Measurements from ENCODE around the gene PIM1.
A peak's percentile ranks its signal among the peaks of the same experiment; 100 is the strongest.

PIM1 gene

DNA sequence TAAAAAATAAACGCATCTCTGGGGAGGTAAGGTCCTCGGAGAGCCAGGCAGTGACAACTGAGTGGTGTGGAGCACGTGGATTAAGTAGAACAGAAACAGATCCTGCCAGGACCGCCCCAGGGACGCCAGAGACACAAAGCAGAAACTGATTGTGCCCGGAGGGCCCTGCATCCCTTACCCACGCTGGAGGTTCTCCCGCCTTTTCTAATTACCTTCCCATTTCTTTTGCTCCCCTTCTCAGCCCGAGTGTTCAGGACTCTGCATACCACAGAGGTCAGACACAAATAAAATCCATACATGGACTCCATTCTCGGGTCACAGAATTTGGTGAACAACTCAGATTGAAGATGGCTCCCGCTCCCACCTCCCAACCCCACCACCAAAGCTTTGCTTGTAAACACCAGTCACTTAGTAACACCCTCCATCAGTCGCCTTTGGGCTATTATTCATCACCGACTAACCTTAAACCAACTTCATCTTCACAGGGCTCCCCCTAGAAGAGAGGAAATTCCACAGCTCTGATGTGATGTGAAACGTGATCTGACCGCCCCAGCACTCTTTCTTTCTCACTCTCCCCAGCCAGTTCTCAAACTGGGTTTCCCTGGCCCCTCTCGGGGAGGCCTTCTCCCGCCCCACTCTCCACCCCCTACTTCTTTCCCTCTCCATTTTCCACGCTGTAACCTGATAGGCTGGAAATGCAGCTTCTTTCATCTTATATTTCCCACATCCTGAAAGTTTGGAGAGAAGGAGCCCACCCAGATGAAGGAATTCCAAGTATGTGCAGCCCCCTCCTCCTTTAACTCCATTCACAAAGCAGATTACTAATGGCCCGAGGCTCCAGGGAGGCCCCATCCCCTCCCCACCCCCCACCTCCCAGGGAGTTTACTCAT lies 32.5 kb upstream of the PIM1 start:
- FAIRE-seq (no peak), DNase-seq (ENCODE audit: insufficient read length, low spot score) (peak; percentile 28)

DNA sequence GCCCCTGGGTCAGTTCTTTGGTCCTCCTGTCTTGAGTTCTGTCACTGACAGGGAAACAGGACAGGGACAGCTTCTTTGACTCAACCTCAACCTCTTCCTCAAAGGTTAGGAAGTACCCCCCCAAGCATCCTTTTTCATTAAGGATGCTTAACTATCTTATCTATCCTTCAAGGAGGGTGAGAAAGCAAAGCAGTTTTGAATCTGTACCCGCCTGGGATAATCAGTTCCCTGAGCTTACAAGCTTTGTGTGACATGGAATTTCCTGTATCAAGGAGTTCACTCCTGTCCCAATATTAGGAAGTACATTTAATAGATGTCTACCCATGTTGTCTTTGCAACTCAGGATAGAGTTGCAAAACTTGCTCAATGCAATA lies 31.1 kb upstream of the PIM1 start:
- FAIRE-seq (no peak), DNase-seq (ENCODE audit: insufficient read length, low spot score) (no peak)

DNA sequence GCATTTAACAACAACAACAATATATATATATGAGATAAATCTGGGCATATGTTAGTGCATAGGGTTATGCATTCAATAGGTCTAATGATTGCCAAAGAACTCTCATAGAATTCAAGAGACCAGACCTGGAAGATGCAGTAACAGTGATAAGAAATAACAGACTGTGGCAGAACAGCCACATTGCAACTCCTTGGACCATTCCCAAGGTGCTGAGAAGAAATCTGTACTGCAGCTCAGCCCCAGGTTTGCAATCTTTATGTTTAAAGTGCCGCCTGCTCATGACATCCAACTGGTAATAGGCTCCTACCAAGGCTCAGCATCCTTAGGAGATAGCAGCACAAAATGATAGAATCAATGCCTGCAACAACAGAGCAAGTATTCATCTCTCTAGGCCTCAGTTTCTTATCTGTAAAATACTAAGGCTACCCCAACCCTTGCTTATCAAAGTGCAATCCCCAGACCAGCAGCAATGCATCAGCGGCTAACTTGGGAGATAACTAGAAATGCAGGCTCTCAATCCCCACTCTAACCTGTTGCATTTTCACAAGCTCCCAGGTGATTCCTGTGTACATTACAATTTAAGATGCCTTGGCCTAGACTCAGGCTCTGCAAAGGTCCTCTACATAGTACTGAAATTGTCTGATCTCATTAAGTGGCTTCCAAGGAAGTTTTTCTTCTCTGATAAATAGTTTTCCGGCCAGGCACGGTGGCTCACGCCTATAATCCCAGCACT lies 30.6 kb upstream of the PIM1 start:
- DNase-seq (ENCODE audit: insufficient read length, low spot score) (no peak), FAIRE-seq (no peak)

DNA sequence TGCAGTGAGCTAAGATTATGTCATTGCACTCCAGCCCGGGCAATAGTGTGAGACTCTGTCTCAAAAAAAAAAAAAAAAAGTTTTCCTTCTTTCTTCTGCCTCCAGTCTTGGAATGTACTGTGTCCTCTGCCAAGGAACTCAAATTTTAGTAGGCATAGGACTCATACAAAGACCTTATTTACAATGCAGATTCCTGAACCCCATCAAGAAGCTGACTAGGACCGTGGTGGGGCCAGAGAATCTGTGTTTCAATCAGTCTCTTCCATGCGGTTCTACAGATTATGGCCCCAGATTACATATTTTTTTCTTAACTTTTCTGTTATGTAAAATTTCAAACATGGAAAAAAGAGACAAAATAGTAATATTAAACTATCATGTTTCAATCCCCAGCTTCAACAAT lies 29.8 kb upstream of the PIM1 start:
- DNase-seq (ENCODE audit: insufficient read length, low spot score) (no peak), FAIRE-seq (no peak)

DNA sequence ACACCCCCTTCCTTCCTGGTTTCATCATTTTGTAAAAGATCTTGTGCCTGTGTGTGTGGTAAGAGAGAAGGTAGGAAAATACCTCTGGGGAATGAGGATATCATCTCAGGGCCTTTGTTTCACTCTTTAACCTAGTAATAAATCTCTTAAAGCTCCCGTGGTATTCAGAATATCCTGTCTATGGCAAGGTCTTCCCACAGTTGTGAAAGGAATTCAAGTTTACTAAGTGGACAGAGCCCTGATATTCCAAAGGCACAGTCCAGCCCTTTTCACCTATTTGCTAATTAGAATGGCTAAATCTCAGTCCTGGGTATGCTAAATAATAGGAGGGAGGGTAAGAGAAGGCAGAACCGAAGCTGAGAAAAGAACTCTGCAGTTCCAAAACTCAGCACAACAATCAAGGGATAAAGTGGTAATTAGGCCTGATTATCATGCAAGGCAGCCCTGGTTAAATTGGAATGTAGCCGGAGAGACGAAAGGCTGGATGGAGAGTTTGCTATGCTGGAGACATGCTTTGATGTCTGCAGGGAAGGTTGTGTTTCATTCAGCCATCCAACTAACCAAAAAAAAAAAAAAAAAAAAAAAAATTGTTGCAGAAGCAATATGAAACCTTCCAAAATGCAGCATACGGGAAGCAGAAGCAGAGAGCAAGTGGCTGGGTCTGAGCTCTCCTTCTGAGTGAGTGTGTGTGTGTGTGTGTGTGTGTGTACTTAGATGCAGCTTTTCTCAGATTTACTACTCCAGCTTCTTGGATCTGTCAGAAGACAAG lies 28.5 kb upstream of the PIM1 start:
- peak; percentile 21 for FAIRE-seq
- DNase-seq (ENCODE audit: insufficient read length, low spot score), result no peak

DNA sequence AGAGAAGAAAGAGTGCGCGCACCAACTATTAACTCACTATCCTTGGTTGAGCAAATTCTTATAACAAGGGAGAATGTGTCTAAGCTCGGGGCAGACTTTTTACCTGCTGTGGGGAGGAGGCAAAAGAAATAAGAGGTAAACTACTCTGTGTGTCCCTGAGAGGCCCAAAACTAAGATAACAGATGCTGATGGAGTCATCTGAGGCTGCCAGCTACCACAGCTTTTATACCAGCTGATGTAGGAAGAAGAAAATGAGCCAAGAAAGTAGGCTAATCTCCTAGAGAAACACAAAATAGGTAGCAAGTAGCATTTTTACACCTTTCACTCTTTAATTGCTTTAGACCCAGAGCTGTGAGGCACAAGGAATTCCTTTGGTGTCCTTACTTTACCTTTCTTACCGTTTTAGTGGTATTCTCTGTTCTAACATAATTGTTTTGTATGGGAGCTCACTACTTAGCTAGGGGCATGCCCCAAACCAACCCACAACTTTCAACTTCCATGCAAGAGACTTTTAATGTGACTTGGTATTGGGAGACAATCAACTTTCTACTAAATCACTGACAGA lies 27.8 kb upstream of the PIM1 start:
- no peak for FAIRE-seq

DNA sequence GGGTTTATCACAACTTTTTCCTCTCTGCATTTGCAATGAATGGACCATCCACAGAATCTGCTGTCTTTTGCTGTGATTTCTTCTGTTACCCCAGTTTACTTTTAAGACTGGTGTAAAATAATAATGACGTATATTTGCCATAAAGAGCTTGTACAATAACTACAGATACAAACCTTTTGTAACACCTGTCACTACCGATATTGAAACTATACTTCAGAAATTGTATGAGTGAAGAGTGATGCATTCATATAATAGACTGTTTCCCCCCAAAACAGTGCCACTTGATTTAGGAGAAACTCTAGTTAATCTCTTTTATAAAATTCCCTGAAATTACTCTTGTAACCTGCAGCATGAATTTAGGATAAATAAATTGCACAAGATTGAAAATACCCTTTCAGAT lies 26.4 kb upstream of the PIM1 start:
- DNase-seq (ENCODE audit: insufficient read length, low spot score), result no peak
- FAIRE-seq, result peak; percentile 56

More for the DNA sequence above, 27.8 kb upstream of the PIM1 start:
- DNase-seq (ENCODE audit: insufficient read length, low spot score), result no peak

DNA sequence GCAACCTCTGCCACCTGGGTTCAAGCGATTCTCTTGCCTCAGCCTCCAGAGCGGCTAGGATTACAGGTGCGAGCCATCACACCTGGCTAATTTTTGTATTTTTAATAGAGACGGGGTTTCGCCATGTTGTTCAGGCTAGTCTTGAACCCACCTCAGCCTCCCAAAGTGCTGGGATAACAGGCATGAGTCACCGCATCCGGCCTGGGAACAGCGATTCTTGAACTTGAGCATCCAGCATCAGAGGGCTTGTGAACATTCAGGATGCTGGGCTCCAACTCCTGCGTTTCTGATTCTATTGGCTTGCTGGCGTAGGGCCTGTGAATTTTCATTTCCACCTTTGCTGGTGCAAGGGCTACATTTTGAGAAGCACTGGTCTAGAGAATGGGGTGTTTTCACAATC lies 24.5 kb upstream of the PIM1 start:
- FAIRE-seq (no peak), DNase-seq (ENCODE audit: insufficient read length, low spot score) (no peak)

DNA sequence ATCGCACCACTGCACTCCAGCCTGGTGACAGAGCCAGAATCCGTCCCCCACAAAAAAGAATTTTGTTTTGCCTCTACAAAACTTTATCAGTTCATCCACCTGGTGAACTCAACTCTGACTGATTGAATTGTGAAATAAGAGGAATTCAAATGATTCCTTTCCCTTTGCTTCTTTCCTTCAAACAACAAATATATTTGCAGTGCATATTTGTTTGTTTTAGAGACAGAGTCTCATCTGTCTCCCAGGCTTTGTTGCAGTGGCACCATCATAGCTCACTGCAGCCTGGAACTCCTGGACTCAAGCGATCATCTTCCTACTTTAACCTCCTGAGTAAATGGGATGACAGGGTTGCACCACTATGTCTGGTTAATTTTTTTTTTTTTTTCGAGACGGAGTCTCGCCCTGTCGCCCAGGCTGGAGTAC lies 23.2 kb upstream of the PIM1 start:
- DNase-seq (ENCODE audit: insufficient read length, low spot score), result no peak
- no peak for FAIRE-seq

DNA sequence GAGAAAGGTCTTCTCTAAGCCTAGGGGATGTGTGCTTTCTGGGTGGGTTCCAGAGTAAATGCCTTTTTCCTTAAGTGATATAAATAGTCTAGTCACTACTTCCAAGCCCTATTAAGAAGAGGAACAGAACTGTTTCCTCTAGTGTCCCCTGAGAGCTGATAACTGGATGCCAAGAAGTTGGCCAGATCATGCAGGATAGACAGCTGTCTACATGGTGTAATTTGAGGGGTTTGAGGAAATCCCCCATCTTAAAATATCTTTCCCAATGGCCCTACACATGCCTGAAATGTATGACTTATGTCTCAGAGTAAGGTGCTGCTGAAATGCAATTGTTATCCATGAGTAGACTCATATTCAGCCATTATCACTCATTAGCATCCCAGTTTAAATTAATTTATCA lies 20.2 kb upstream of the PIM1 start:
- DNase-seq (ENCODE audit: insufficient read length, low spot score) (no peak), FAIRE-seq (no peak)

DNA sequence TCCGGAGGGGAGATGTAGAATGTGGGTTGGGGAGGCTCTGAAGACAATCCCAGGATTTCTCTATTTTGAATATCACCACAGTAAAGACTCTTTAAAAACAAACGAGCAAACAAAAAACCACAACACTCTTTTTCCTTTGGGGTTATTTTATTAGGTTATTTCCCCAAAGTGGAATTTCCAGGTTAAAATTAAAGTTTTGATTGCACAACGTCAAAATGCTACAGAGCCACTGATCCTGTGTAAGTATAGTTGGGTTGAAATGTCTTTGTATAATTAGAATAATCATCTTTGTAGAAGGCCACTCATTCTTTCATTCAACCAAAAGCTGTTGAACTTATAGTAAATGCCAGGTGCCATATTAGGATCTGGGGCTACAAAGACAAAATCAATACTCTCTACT lies 19.6 kb upstream of the PIM1 start:
- FAIRE-seq, result no peak
- no peak for DNase-seq (ENCODE audit: insufficient read length, low spot score)

DNA sequence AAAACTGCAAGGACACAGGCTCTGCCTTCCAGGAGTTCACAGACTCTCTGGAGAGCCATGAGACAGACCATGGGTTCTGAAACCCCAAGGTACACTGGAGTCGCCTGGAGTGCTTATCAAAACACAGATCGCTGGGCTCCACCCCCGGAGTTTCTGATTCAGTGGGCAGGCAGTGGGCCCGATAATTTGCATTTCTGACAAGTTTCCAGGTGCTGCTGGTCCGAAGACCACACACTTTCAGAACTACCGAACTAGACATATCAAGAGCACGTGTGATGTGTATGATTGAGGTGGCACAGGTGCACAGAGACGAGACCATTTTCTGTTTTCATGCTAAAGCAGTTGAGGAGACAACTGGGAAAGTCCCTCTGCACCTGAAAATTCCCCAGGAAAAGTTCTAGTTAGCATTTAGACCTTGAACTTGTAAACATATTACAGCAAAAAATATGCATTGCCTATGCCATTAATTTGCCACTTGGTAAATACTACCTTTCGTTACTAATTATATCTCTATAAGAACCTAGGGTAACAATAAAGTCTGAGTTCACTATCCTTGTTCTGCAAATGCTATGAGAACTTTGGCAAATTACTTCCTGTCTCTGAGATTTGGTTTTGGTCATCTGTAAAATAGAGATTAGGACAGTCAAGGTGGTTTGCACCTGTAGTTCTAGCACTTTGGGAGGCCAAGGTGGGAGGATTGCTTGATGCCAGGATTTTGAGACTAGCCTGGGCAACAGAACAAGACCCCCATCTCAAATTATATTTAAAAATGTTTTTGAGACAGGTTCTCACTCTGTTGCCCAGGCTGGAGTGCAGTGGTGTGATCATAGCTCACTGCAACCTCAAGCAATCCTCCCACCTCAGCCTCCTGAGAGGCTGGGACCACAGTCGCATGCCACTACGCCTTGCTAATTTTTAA lies 14.3 kb upstream of the PIM1 start:
- peak; percentile 97 for FAIRE-seq

DNA sequence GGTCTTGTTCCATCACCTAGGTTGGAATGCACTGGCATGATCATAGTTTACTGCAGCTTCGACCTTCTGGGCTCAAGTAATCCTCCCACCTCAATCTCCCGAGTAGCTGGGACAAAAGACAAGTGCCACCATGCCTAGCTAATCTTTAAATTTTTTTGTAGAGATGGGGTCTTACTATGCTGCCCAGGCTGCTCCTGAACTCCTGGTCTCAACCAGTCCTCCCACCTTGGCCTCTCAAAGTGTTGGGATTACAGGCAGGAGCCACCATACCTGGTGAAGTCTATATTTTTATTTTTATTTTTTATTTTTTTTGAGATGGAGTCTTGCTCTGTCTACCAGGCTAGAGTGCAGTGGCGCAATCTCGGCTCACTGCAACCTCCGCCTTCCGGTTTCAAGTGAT lies 11.4 kb upstream of the PIM1 start:
- FAIRE-seq (no peak), DNase-seq (ENCODE audit: insufficient read length, low spot score) (no peak)

More for the DNA sequence above, 14.3 kb upstream of the PIM1 start:
- DNase-seq (ENCODE audit: insufficient read length, low spot score), result peak; percentile 65

DNA sequence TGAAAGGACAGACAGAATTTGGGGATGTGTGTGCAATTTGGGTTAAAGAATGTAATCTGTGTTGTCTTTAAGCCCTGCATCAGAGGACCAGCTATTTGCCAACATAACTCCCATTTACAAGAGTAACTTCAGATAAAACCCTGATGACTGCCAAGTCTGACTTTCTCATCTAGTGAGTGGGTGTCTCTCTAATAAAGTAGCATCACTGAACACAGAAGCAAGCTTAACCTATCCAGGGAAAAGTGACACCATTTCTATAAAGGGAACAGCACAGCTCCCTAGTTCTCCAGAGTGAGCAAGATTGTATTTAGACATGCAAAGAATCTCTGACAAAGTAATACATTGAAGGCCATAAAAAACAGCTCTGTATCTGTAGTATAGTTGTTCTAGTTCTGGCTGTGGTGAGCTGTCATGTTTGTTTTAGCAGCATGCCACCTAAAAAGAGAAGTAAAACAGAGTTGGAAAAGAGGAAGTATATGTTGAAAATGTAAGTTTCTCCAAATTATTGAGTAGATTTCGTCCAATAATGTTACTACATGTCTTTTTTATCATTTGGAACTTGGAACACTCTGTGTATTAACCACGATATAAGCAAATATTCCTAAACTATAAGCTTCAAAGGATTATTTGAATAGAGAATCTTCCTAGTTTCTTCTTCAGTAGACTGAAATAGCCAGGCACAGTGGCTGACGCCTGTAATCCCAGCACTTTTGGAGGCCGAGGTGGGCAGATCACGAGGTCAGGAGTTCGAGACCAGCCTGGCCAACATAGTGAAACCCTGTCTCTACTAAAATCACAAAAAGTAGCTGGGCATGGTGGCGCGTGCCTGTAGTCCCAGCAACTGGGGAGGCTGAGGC lies 8.8 kb upstream of the PIM1 start:
- no peak for DNase-seq (ENCODE audit: insufficient read length, low spot score)
- FAIRE-seq, result peak; percentile 71

DNA sequence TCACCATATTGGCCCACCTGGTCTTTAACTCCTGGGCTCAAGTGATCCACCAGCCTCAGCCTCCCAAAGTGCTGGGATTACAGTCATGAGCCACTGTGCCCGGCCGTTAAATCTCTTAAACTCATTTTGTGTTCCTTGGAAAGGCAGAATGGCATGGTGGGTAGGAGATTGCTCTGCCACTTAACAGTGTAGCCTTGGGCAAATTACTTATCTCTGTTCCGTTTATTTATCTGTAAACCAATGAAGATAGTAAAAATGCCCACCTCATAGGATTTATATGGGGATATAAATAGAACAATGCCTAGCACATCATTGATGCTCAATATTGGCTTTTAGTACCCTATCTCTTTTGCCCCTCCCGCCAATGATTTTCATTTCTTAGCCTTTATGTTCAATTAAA lies 7.2 kb upstream of the PIM1 start:
- no peak for DNase-seq (ENCODE audit: insufficient read length, low spot score)
- FAIRE-seq, result no peak

DNA sequence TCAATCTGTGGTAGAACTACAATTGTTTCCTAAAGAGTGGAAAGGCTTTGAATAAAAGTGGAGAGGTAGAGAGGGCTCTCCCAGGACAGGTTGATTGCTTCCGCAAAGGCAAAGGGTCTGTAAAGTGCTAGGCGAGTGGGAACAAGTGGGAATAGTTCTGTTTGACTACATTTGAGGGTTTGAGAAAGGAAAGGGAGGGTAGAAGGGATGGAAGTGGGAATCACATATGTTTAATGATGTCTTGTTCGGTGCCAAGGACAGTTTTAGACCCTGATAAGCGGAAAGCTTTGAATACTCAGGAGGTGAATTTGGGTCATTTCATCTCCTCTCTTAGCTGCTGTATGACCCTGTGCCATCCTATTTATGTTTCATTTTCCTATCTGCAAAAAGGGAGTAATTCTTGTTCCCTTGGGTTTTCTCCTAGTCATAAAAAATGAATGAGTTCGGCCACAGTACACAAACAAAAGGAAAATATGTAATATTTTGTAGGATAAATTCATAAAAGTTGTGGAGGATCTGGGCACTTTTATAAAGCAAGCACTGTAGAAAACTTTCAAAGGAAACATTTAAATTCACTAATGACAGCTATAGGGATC lies 1.7 kb upstream of the PIM1 start:
- FAIRE-seq (no peak), DNase-seq (ENCODE audit: insufficient read length, low spot score) (no peak)

DNA sequence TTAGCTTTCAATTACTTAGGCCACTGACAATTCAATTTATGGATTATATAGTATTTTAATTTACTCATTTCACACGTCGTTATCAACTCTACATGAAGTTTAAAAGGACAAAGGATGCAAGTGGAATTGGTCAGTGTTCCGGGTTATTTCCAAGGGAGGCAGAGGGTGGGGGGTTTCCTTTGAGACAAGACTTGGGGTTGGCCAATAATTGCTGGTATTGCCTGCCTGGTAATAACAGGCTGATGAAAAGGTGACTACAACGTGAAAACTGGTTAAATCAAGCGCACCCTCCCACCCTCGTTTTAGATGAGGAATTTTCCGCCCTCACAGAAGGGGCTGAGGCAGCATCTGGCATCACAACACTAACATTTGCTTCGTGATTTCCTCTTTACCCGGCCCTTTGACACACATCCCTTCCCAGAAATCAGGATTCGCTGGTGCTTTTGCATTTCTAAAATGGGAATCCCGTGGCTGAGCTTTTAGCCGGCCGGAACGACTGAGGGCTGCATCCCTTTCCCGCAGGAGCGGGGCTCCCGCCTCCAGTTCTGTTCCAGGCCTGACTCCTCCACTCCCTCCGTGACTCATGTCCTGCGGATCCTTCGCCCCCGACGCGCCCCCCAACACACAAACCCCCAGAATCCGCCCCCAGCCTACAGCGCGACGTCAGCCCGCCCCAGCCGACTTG lies 999 bp upstream of the PIM1 start:
- DNase-seq (ENCODE audit: insufficient read length, low spot score) (no peak), FAIRE-seq (peak; percentile 52)
